Neural progenitor cell (in vitro differentiated cells): ENCODE results near the gene TRIM10. TPM values are rescaled to one million over a fixed set of nuclear protein-coding genes. Genes with fewer than 3 reads are reported as not detected.

Source experiments
- DNase-seq: peaks from one replicate; pipeline ENCODE4 v3.0.0-alpha.2; 2016; ENCODE audit warnings: low spot score
- H2AFZ ChIP-seq: fragments of 200-600 bp; sonication (generic); replicated peaks from 2 replicates; pipeline ENCODE4 v1.6.1; 2016; ENCODE audit warnings: antibody characterized with exemption
- H3F3A ChIP-seq: fragments of 200-600 bp; sonication (generic); 2 replicates; pipeline ENCODE4 v1.6.1; 2016; ENCODE audit warnings: antibody characterized with exemption, low read depth
- H3K27ac ChIP-seq: fragments of 200-600 bp; sonication (generic); 2 replicates; pipeline ENCODE4 v1.5.1; 2016; ENCODE audit warnings: mild to moderate bottlenecking
- H3K27me3 ChIP-seq: fragments of 200-600 bp; sonication (generic); 2 replicates; pipeline ENCODE4 v1.6.1; 2016; ENCODE audit warnings: mild to moderate bottlenecking, moderate library complexity
- H3K36me3 ChIP-seq: fragments of 200-600 bp; sonication (generic); 2 replicates; pipeline ENCODE4 v1.5.1; 2016
- H3K4me1 ChIP-seq: fragments of 200-600 bp; sonication (generic); 2 replicates; pipeline ENCODE4 v1.6.1; 2016; ENCODE audit warnings: mixed run types
- H3K4me2 ChIP-seq: fragments of 200-600 bp; sonication (generic); 2 replicates; pipeline ENCODE4 v1.6.1; 2016
- H3K4me3 ChIP-seq: fragments of 200-600 bp; sonication (generic); 2 replicates; pipeline ENCODE4 v1.5.1; 2016
- H3K79me2 ChIP-seq: fragments of 200-600 bp; sonication (generic); 2 replicates; pipeline ENCODE4 v1.6.1; 2016; ENCODE audit warnings: low read depth
- H3K9ac ChIP-seq: fragments of 200-600 bp; sonication (generic); 2 replicates; pipeline ENCODE4 v1.6.1; 2016
- H3K9me3 ChIP-seq: fragments of 200-600 bp; sonication (generic); 2 replicates; pipeline ENCODE4 v1.5.1; 2016; ENCODE audit warnings: low read depth
- H4K20me1 ChIP-seq: fragments of 200-600 bp; sonication (generic); 2 replicates; pipeline ENCODE4 v1.6.1; 2016; ENCODE audit warnings: low read depth
- H3K27ac Mint-ChIP-seq: 3 replicates; pipeline ENCODE4 v1.8.0; 2021; ENCODE audit warnings: mixed read lengths
- H3K27me3 Mint-ChIP-seq: 2 replicates; pipeline ENCODE4 v1.8.0; 2022; ENCODE audit warnings: low read depth, mild to moderate bottlenecking, inconsistent platforms, moderate library complexity, mixed read lengths; ENCODE audit not compliant: insufficient read depth
- H3K36me3 Mint-ChIP-seq: 3 replicates; pipeline ENCODE4 v1.8.0; 2021; ENCODE audit warnings: mixed read lengths
- H3K4me1 Mint-ChIP-seq: 3 replicates; pipeline ENCODE4 v1.8.0; 2021; ENCODE audit warnings: mixed read lengths
- H3K4me3 Mint-ChIP-seq: 3 replicates; pipeline ENCODE4 v1.8.0; 2021; ENCODE audit warnings: mild to moderate bottlenecking, moderate library complexity, mixed read lengths
- H3K9me3 Mint-ChIP-seq: 3 replicates; pipeline ENCODE4 v1.8.0; 2020; ENCODE audit warnings: mixed read lengths
- CTCF ChIP-seq: fragments of 200-600 bp; sonication (generic); IDR thresholded peaks from 2 replicates; pipeline ENCODE4 v1.5.1; 2017; ENCODE audit warnings: antibody characterized with exemption, mild to moderate bottlenecking
- EZH2 ChIP-seq: fragments of 200-600 bp; sonication (generic); IDR thresholded peaks from 2 replicates; pipeline ENCODE4 v1.6.1; 2017; ENCODE audit warnings: antibody characterized with exemption, mild to moderate bottlenecking, moderate library complexity
- EZH2phosphoT487 ChIP-seq: fragments of 200-600 bp; sonication (generic); IDR thresholded peaks from 2 replicates; pipeline ENCODE4 v1.6.1; 2017; ENCODE audit warnings: antibody characterized with exemption
- total RNA-seq: library from RNA; depleted of rRNA; stranded (reverse); fragments of >200 nt; gene quantifications from 2 replicates; pipeline ENCODE4 v1.2.3, GENCODE V29; 2015; ENCODE audit warnings: low replicate concordance

Gene TRIM10
- total RNA-seq, 1 donor from 2014 or later, result not detected

GRCh38 chr6:30154061-30154460 is 7.0 kb downstream of the TRIM10 start:
- H4K20me1 ChIP-seq, result no peaks in the 10 kb centered on the region
- H3K27ac ChIP-seq, result no peak overlapping the region
- H3K9me3 Mint-ChIP-seq, result no peaks in the 10 kb centered on the region
- no peaks in the 10 kb centered on the region for H3K4me1 ChIP-seq
- H3K27me3 Mint-ChIP-seq, result peaks cover 5% of the 10 kb centered on the region
- no peaks in the 10 kb centered on the region for H3K36me3 Mint-ChIP-seq
- H3K9me3 ChIP-seq, result no peaks in the 10 kb centered on the region
- H3K4me3 ChIP-seq, result no peak overlapping the region
- no peak overlapping the region for H3K27ac Mint-ChIP-seq
- no peaks in the 10 kb centered on the region for H3K79me2 ChIP-seq
- H3K36me3 ChIP-seq, result no peaks in the 10 kb centered on the region
- no peaks in the 10 kb centered on the region for H3F3A ChIP-seq
- no peak for TF ChIP-seq EZH2
- no peak for TF ChIP-seq CTCF
- TF ChIP-seq EZH2phosphoT487, result no peak
- H3K9ac ChIP-seq, result no peak overlapping the region
- no peak overlapping the region for H3K4me3 Mint-ChIP-seq
- no peaks in the 10 kb centered on the region for H3K4me1 Mint-ChIP-seq
- peaks cover 25% of the 10 kb centered on the region for H3K27me3 ChIP-seq
- no peak overlapping the region for H2AFZ ChIP-seq
- H3K4me2 ChIP-seq, result no peak overlapping the region
- no peak for DNase-seq

- Mint-ChIP-seq H3K36me3 (no peaks in the 10 kb centered on the region), H3K27ac (no peak overlapping the region), H3K9me3 (no peaks in the 10 kb centered on the region), H3K27me3 (peaks cover 2% of the 10 kb centered on the region), H3K4me3 (no peak overlapping the region), H3K4me1 (no peaks in the 10 kb centered on the region)
- H3K4me3 ChIP-seq, result no peak overlapping the region
- H3F3A ChIP-seq, result no peaks in the 10 kb centered on the region
- no peak overlapping the region for H2AFZ ChIP-seq
- H3K4me1 ChIP-seq, result no peaks in the 10 kb centered on the region
- peaks cover 15% of the 10 kb centered on the region for H3K27me3 ChIP-seq
- H3K4me2 ChIP-seq, result no peak overlapping the region
- no peak overlapping the region for H3K27ac ChIP-seq
- no peaks in the 10 kb centered on the region for H4K20me1 ChIP-seq
- TF ChIP-seq CTCF, result no peak
- TF ChIP-seq EZH2phosphoT487, result no peak
- TF ChIP-seq EZH2, result no peak
- H3K36me3 ChIP-seq, result no peaks in the 10 kb centered on the region
- no peaks in the 10 kb centered on the region for H3K9me3 ChIP-seq
- no peak overlapping the region for H3K9ac ChIP-seq
- no peaks in the 10 kb centered on the region for H3K79me2 ChIP-seq
- DNase-seq, result no peak
Measured at GRCh38 chr6:30152910-30153610, 8.0 kb downstream of the TRIM10 start.

- no peaks in the 10 kb centered on the region for H3F3A ChIP-seq
- no peak overlapping the region for H3K4me3 Mint-ChIP-seq
- H3K27ac ChIP-seq, result no peak overlapping the region
- no peaks in the 10 kb centered on the region for H3K79me2 ChIP-seq
- no peak overlapping the region for H3K4me2 ChIP-seq
- peaks cover 11% of the 10 kb centered on the region for H3K27me3 ChIP-seq
- no peaks in the 10 kb centered on the region for H4K20me1 ChIP-seq
- H3K9ac ChIP-seq, result no peak overlapping the region
- TF ChIP-seq CTCF, result no peak
- TF ChIP-seq EZH2, result no peak
- H3K27me3 Mint-ChIP-seq, result peaks cover 2% of the 10 kb centered on the region
- H3K4me1 Mint-ChIP-seq, result no peaks in the 10 kb centered on the region
- DNase-seq, result no peak
- H3K9me3 ChIP-seq, result no peaks in the 10 kb centered on the region
- H3K36me3 ChIP-seq, result no peaks in the 10 kb centered on the region
- no peak overlapping the region for H2AFZ ChIP-seq
- no peaks in the 10 kb centered on the region for H3K36me3 Mint-ChIP-seq
- no peak overlapping the region for H3K27ac Mint-ChIP-seq
- H3K4me3 ChIP-seq, result no peak overlapping the region
- no peaks in the 10 kb centered on the region for H3K9me3 Mint-ChIP-seq
- no peaks in the 10 kb centered on the region for H3K4me1 ChIP-seq
Measured at GRCh38 chr6:30152016-30152673, 8.9 kb downstream of the TRIM10 start.
